Peyer's patch (tissue), 4 donors: ENCODE results near the gene THRSP.

Source experiments
- POLR2A ChIP-seq, 2 donors: fragments of 450-650 bp; IDR thresholded peaks; one replicate each; pipeline ENCODE4 v1.5.1; 2017; ENCODE audit warnings: antibody characterized with exemption in 2 of 2, mild to moderate bottlenecking in 2 of 2, moderate library complexity in 2 of 2
- TF ChIP-seq, protein P1 (sequence below), 6 experiments: fragments of 450-650 bp in 4 of 6; fragments of 200-600 bp in 2 of 6; sonication (generic) in 1 of 6; IDR thresholded peaks; one replicate each; pipeline ENCODE4 v1.5.1; 2017 to 2019; ENCODE audit warnings: antibody characterized with exemption in 6 of 6, mild to moderate bottlenecking in 3 of 6, moderate library complexity in 1 of 6

DNA sequence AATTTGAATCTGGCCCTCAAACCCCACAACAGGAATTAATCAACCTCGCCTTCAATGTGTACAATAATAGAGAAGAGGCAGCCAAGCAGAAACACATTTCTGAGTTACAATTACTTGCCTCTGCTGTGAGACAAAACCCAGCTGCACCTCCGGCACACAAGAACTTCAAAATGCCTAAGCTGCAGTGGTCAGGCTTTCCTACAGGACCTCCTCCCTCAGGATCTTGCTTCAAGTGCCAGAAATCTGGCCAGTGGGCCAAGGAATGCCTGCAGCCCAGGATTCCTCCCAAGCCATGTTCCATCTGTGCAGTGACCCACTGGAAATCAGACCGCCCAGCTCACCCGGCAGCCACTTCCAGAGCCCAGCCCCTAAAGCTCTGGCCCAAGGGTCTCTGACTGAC lies 19.4 kb downstream of the THRSP start:
- TF ChIP-seq, protein P1, sequence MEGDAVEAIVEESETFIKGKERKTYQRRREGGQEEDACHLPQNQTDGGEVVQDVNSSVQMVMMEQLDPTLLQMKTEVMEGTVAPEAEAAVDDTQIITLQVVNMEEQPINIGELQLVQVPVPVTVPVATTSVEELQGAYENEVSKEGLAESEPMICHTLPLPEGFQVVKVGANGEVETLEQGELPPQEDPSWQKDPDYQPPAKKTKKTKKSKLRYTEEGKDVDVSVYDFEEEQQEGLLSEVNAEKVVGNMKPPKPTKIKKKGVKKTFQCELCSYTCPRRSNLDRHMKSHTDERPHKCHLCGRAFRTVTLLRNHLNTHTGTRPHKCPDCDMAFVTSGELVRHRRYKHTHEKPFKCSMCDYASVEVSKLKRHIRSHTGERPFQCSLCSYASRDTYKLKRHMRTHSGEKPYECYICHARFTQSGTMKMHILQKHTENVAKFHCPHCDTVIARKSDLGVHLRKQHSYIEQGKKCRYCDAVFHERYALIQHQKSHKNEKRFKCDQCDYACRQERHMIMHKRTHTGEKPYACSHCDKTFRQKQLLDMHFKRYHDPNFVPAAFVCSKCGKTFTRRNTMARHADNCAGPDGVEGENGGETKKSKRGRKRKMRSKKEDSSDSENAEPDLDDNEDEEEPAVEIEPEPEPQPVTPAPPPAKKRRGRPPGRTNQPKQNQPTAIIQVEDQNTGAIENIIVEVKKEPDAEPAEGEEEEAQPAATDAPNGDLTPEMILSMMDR (IDR thresholded peaks at IDR 0.05) = no peak
- TF ChIP-seq POLR2A (IDR thresholded peaks at IDR 0.05) = no peak
